Measurements from ENCODE around the gene FOXD4L4. TPM values are rescaled to one million over a fixed set of nuclear protein-coding genes. Genes with fewer than 3 reads are reported as not detected.
"Not testable (repeated sequence)": the region's sequence is repeated elsewhere in the genome, so short reads cannot be mapped to it uniquely, and the experiment has no call there.

The FOXD4L4 gene
- total RNA-seq: 0.26 TPM in 1 of 2 replicates, not detected in the other
- 0.02 TPM in 1 of 2 replicates, not detected in the other for polyA plus RNA-seq
- polyA plus RNA-seq (2012): not detected in 2 replicates
- not detected in 2 replicates for polyA minus RNA-seq (ENCODE audit: low replicate concordance)

GRCh38 chr9:65737096-65737564 lies at the start of gene FOXD4L4:
FOXD4L4 (plus strand) TSS chr9:65737146; CDS start chr9:65737146, 0 bp downstream.
- not testable (repeated sequence) for H3K4me3 ChIP-seq (replicated peaks in 1 of 4; ENCODE audit: control extremely low read depth in 1 of 4, insufficient read depth in 1 of 4, low read depth in 3 of 4, low read length in 4 of 4)

GRCh38 chr9:65703550-65703949 lies 33.4 kb upstream of the FOXD4L4 start:
- not testable (repeated sequence) for H4K20me1 ChIP-seq (ENCODE audit: control insufficient read depth, extremely low read depth, insufficient read depth, low read length); H3K4me2 ChIP-seq (ENCODE audit: extremely low read depth, insufficient read depth, low read length); H3K4me3 ChIP-seq (replicated peaks in 1 of 4; ENCODE audit: control extremely low read depth in 1 of 4, insufficient read depth in 1 of 4, low read depth in 3 of 4, low read length in 4 of 4); H3K9ac ChIP-seq (ENCODE audit: insufficient read depth, low read length); H3K9me3 ChIP-seq (ENCODE audit: control insufficient read depth, insufficient read depth, low read depth, low read length); H3K27me3 ChIP-seq (ENCODE audit: control insufficient read depth, insufficient read depth, low read length); H2AFZ ChIP-seq (ENCODE audit: low read length); H3K4me1 ChIP-seq (ENCODE audit: control insufficient read depth, extremely low read depth, insufficient read depth, low read length); H3K79me2 ChIP-seq (ENCODE audit: control insufficient read depth, insufficient read depth, low read length); H3K27ac ChIP-seq (ENCODE audit: insufficient read depth, low read length); H3K36me3 ChIP-seq (ENCODE audit: control insufficient read depth, insufficient read depth, low read length)
- peak in 1 of 2 donors; percentile 36 for DNase-seq (ENCODE audit: low read depth in 2 of 2)

More at GRCh38 chr9:65737096-65737564, at the start of gene FOXD4L4:
- H4K20me1 ChIP-seq (ENCODE audit: control insufficient read depth, extremely low read depth, insufficient read depth, low read length); H3K36me3 ChIP-seq (ENCODE audit: control insufficient read depth, insufficient read depth, low read length); H3K9ac ChIP-seq (ENCODE audit: insufficient read depth, low read length); H3K27me3 ChIP-seq (ENCODE audit: control insufficient read depth, insufficient read depth, low read length); H3K27ac ChIP-seq (ENCODE audit: insufficient read depth, low read length); H3K4me2 ChIP-seq (ENCODE audit: extremely low read depth, insufficient read depth, low read length); H3K9me3 ChIP-seq (ENCODE audit: control insufficient read depth, insufficient read depth, low read depth, low read length); DNase-seq (ENCODE audit: low read depth in 2 of 2); H3K79me2 ChIP-seq (ENCODE audit: control insufficient read depth, insufficient read depth, low read length); H3K4me1 ChIP-seq (ENCODE audit: control insufficient read depth, extremely low read depth, insufficient read depth, low read length); H2AFZ ChIP-seq (ENCODE audit: low read length): not testable (repeated sequence)

- H3K4me3 ChIP-seq (replicated peaks in 1 of 4; ENCODE audit: control extremely low read depth in 1 of 4, insufficient read depth in 1 of 4, low read depth in 3 of 4, low read length in 4 of 4); H3K79me2 ChIP-seq (ENCODE audit: control insufficient read depth, insufficient read depth, low read length); DNase-seq (ENCODE audit: low read depth in 2 of 2); H3K9me3 ChIP-seq (ENCODE audit: control insufficient read depth, insufficient read depth, low read depth, low read length); H2AFZ ChIP-seq (ENCODE audit: low read length); H3K9ac ChIP-seq (ENCODE audit: insufficient read depth, low read length); H3K36me3 ChIP-seq (ENCODE audit: control insufficient read depth, insufficient read depth, low read length); H4K20me1 ChIP-seq (ENCODE audit: control insufficient read depth, extremely low read depth, insufficient read depth, low read length); H3K27ac ChIP-seq (ENCODE audit: insufficient read depth, low read length); H3K4me2 ChIP-seq (ENCODE audit: extremely low read depth, insufficient read depth, low read length); H3K27me3 ChIP-seq (ENCODE audit: control insufficient read depth, insufficient read depth, low read length); H3K4me1 ChIP-seq (ENCODE audit: control insufficient read depth, extremely low read depth, insufficient read depth, low read length): not testable (repeated sequence)
Observed at GRCh38 chr9:65714445-65714844, 22.5 kb upstream of the FOXD4L4 start.

GRCh38 chr9:65738133-65738532 lies 1.2 kb downstream of the FOXD4L4 start:
- not testable (repeated sequence) for DNase-seq (ENCODE audit: low read depth in 2 of 2); H3K36me3 ChIP-seq (ENCODE audit: control insufficient read depth, insufficient read depth, low read length); H3K4me2 ChIP-seq (ENCODE audit: extremely low read depth, insufficient read depth, low read length); H4K20me1 ChIP-seq (ENCODE audit: control insufficient read depth, extremely low read depth, insufficient read depth, low read length); H3K9me3 ChIP-seq (ENCODE audit: control insufficient read depth, insufficient read depth, low read depth, low read length); H3K9ac ChIP-seq (ENCODE audit: insufficient read depth, low read length); H2AFZ ChIP-seq (ENCODE audit: low read length); H3K27ac ChIP-seq (ENCODE audit: insufficient read depth, low read length); H3K79me2 ChIP-seq (ENCODE audit: control insufficient read depth, insufficient read depth, low read length); H3K4me3 ChIP-seq (replicated peaks in 1 of 4; ENCODE audit: control extremely low read depth in 1 of 4, insufficient read depth in 1 of 4, low read depth in 3 of 4, low read length in 4 of 4); H3K4me1 ChIP-seq (ENCODE audit: control insufficient read depth, extremely low read depth, insufficient read depth, low read length); H3K27me3 ChIP-seq (ENCODE audit: control insufficient read depth, insufficient read depth, low read length)

Other genes with a start within 250 kb of the FOXD4L4 start
- 18.2 and 23.4 TPM in 2 replicates for gene ZNG1E, start 61.2 kb upstream of the FOXD4L4 start, total RNA-seq
- gene ZNG1E, start 61.2 kb upstream of the FOXD4L4 start, polyA plus RNA-seq: 27.5 and 30.0 TPM in 2 replicates